Central memory CD8-positive, alpha-beta T cell (primary cell): ENCODE measurements around the gene GHDC.
"Not testable (repeated sequence)": the region's sequence is repeated elsewhere in the genome, so short reads cannot be mapped to it uniquely, and the experiment has no call there.

Source experiments
- ATAC-seq: fragments of 150-1000 bp; cut with Tn5 transposase; replicated peaks from 2 replicates; pipeline ENCODE4 v1.10.0; 2022; ENCODE audit warnings: mild to moderate bottlenecking, moderate FRiP score, moderate number of reproducible peaks; ENCODE audit not compliant: poor library complexity, severe bottlenecking; ENCODE audit errors: extremely low read depth
- DNase-seq, 2 donors: peaks; one replicate each; pipeline ENCODE4 v3.0.0; 2021; ENCODE audit warnings: low spot score in 2 of 2
- H3K27ac Mint-ChIP-seq: one replicate; pipeline ENCODE4 v1.8.0; 2022; ENCODE audit warnings: low read depth, mild to moderate bottlenecking, moderate library complexity, mixed read lengths
- H3K27me3 Mint-ChIP-seq: one replicate; pipeline ENCODE4 v1.8.0; 2022; ENCODE audit warnings: mixed read lengths
- H3K36me3 Mint-ChIP-seq: one replicate; pipeline ENCODE4 v1.8.0; 2022; ENCODE audit warnings: mild to moderate bottlenecking, moderate library complexity, mixed read lengths; ENCODE audit not compliant: insufficient read depth
- H3K4me1 Mint-ChIP-seq: one replicate; pipeline ENCODE4 v1.8.0; 2022; ENCODE audit warnings: mixed read lengths
- H3K4me3 Mint-ChIP-seq: one replicate; pipeline ENCODE4 v1.8.0; 2022; ENCODE audit warnings: mild to moderate bottlenecking, moderate library complexity, mixed read lengths
- H3K9me3 Mint-ChIP-seq: one replicate; pipeline ENCODE4 v1.8.0; 2022; ENCODE audit warnings: mixed read lengths

The GHDC gene

GRCh38 chr17:42146911-42147607, 47.2 kb downstream of the GHDC start:
- Mint-ChIP-seq H3K36me3 (peaks cover 34% of the 10 kb centered on the region), H3K27me3 (no peaks in the 10 kb centered on the region), H3K4me1 (peaks cover 44% of the 10 kb centered on the region), H3K4me3 (no peak overlapping the region), H3K9me3 (no peaks in the 10 kb centered on the region), H3K27ac (peak overlapping the region; percentile 60)
- DNase-seq (no peak), ATAC-seq (no peak)

- H3K36me3 Mint-ChIP-seq = peaks cover 38% of the 10 kb centered on the region
- H3K9me3 Mint-ChIP-seq, H3K27me3 Mint-ChIP-seq, H3K27ac Mint-ChIP-seq, DNase-seq, H3K4me3 Mint-ChIP-seq, ATAC-seq: not testable (repeated sequence)
- H3K4me1 Mint-ChIP-seq = peaks cover 49% of the 10 kb centered on the region
Observed at GRCh38 chr17:42143138-42143537, 51.2 kb downstream of the GHDC start.

GRCh38 chr17:42142371-42142896, 51.9 kb downstream of the GHDC start:
- ATAC-seq = no peak
- H3K27me3 Mint-ChIP-seq = no peaks in the 10 kb centered on the region
- H3K36me3 Mint-ChIP-seq = peaks cover 39% of the 10 kb centered on the region
- H3K4me3 Mint-ChIP-seq = no peak overlapping the region
- H3K27ac Mint-ChIP-seq = no peak overlapping the region
- peaks cover 48% of the 10 kb centered on the region for H3K4me1 Mint-ChIP-seq
- no peaks in the 10 kb centered on the region for H3K9me3 Mint-ChIP-seq
- no peak for DNase-seq

- H3K27ac Mint-ChIP-seq = no peak overlapping the region
- H3K4me1 Mint-ChIP-seq = peaks cover 44% of the 10 kb centered on the region
- no peak for DNase-seq
- no peaks in the 10 kb centered on the region for H3K27me3 Mint-ChIP-seq
- H3K36me3 Mint-ChIP-seq = peaks cover 44% of the 10 kb centered on the region
- no peak overlapping the region for H3K4me3 Mint-ChIP-seq
- ATAC-seq = no peak
- no peaks in the 10 kb centered on the region for H3K9me3 Mint-ChIP-seq
Observed at GRCh38 chr17:42141382-42141781, 52.9 kb downstream of the GHDC start.

GRCh38 chr17:42140690-42141089, 53.6 kb downstream of the GHDC start:
- H3K27me3 Mint-ChIP-seq, ATAC-seq, H3K9me3 Mint-ChIP-seq, H3K4me3 Mint-ChIP-seq, DNase-seq, H3K27ac Mint-ChIP-seq: not testable (repeated sequence)
- Mint-ChIP-seq H3K36me3 (peaks cover 44% of the 10 kb centered on the region), H3K4me1 (peaks cover 50% of the 10 kb centered on the region)
